Stimulated activated CD8-positive, alpha-beta memory T cell treated with anti-CD3 and anti-CD28 coated beads, Interleukin-15, amount 100 ng/mL, for 4 hours (primary cell): Measurements from ENCODE around the gene TBCD.

Experiments
- DNase-seq, 2 donors: peaks; one replicate each; pipeline ENCODE4 v3.0.0-alpha.2; 2020; ENCODE audit warnings: low read depth in 2 of 2

The TBCD gene

DNA sequence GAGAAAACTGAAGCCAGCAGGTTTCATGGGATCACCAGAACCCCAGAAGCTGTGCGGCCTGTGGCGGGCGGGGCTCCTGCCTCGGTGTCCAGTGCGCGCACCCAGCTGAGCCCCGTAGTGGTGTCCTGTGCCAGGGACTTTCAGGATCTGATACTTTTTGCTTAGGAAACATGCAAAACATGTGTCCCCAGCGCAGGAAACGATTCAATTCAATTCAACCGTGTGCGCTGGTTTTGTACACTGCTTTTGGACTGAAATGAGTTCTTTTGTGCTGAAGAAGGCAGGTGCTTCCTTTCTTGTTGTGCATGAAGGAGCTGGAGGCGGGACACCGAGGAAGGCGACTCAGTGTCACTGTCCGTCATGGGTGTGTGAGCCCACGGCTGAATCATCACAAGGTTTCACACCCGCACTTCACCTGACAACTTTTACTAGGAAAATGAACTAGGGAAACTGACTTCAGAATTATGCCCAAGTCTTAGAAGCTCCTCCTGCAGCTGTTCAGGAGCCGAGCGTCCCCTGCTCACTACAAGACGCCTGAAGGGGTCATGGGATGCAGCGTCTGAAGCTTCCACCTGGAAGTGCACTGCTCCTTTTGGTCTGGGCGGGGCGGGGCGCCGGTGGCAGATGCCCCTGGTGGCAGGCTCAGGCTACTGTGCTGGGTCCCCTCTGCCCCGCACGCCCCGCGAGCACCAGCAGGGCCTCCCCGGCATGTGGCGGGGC lies 119.4 kb downstream of the TBCD start:
- no peak for DNase-seq

GRCh38 chr17:82871776-82872561 lies 120.1 kb downstream of the TBCD start:
- no peak for DNase-seq

DNA sequence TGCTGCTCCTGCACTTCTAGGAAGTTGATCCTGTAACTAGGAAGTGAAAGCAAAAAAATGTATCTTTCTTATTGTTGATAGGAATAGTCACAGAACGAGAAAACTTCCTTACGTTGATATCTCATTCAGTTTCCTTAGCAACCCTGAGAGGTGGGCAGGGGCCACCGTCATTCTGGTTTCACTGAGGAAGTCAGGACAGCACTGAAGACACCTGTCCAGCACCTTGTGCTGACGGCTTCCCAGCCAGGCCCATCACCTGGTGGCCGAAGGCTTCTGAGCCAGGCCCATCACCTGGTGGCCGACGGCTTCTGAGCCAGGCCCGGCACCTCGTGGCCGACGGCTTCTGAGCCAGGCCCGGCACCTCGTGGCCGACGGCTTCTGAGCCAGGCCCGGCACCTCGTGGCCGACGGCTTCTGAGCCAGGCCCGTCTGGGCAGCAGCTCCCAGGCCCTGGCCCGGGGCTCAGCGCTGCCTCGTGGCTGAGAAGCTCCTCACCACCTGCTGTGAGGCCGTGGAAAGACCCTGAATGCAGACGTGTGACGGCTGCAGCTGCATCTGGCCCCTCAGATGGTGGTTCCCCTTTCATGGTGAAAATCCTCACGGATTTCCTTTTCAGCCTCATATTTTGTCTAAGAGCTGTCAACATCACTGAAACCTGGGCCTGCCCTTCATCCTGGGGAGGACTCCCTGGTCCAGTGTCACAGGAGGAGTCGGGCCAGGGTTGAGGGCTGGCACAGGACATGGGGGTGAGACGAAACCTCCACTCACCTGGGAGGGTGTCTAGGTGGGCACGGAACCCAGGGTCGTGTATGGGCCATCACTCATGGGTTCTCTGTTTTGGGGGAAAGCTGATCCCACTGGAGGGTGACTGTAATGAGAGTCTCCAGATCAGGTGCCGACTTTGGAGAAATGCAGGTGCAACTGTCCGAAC lies 121.0 kb downstream of the TBCD start:
- no peak for DNase-seq

DNA sequence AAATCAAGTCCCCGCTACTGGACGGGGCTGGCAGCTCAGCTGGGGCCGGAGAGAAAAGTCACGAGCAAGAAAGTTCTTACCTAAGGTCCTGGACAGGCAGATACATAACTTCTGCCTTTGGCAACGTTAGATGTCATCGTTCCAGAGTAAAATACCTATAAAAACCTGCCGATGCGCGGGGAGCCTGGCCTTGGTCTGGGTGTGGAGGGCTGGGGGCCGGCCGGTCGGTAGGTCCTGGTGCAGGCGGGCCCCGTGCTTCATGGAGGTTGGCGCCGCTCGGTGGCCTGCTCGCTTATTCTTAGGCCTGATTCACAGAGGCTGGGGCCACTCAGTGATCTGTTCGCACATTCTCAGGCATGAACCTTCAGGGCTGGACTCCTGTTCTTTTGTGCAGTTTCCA lies 121.7 kb downstream of the TBCD start:
- no peak for DNase-seq

- DNase-seq: no peak
These were observed 122.4 kb downstream of the TBCD start for GRCh38 chr17:82874011-82874835.

DNA sequence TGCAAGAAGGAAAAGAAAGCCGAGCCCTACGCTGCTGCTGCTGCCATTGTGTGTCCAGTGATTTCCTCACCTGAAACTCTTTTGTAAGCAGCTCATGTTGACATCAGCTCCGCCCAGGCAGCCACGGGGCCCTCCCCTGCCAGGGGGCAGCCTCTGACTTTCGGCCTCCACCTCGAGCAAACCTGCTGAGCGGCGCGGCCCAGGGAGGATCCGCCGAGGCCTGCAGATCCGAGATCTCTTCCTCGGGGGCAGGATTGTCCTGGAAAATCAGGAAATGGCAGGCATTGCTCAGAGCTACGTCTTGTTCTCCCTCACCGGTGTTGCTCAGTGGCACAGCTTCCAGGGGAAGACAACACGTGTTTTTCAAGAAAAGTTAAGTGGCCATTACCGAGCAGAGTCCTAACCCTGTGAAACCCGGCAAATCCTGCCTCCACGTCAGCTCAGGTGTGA lies 123.6 kb downstream of the TBCD start:
- DNase-seq: no peak

DNA sequence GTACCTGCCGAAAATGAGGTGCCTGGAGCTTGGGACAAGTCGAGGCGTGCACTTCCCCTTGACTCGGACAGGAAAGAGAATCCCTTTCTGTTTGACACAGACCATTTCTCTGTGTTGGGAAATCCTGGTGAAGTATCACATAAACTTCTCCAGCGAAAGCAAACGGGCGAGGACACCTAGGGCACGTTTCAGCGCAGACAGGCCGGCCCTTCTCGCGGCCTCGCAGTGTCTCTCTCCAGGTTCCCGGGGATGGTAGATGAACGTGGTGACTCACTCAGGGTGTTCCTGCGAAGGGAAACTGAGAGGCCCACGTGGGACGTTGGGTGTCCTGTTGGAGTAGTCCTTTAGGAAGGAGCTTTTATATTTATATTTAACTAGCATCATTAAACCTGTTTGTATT lies 124.3 kb downstream of the TBCD start:
- no peak for DNase-seq

- DNase-seq: no peak
These were observed 124.9 kb downstream of the TBCD start for GRCh38 chr17:82876602-82877379.

DNA sequence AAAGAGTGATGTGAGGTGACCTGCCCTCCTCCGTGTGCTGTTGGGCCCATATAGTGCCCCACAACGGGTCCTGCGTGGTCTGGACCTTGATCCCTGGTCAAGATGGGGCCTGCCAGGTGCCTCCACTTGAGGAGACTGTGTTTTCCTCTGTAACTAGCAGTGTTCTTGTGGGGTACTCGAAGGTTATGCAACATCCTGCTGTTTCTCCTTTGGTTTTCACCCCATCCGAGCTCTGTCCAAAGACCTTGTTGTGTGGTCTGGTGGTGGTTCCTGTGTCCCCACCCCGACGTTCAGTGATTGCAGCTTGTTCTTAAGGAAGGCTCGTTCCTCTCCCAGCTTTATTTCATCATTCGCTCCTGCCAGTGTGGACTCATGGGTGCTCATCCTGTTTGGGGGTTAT lies 126.7 kb downstream of the TBCD start:
- DNase-seq: no peak

- no peak for DNase-seq
These were observed 127.4 kb downstream of the TBCD start for GRCh38 chr17:82879241-82879640.

- DNase-seq: no peak
These were observed 128.9 kb downstream of the TBCD start for GRCh38 chr17:82880620-82881323.

- no peak for DNase-seq
These were observed 129.5 kb downstream of the TBCD start for GRCh38 chr17:82881324-82881823.

GRCh38 chr17:82881900-82882714 lies 130.2 kb downstream of the TBCD start:
- no peak for DNase-seq

DNA sequence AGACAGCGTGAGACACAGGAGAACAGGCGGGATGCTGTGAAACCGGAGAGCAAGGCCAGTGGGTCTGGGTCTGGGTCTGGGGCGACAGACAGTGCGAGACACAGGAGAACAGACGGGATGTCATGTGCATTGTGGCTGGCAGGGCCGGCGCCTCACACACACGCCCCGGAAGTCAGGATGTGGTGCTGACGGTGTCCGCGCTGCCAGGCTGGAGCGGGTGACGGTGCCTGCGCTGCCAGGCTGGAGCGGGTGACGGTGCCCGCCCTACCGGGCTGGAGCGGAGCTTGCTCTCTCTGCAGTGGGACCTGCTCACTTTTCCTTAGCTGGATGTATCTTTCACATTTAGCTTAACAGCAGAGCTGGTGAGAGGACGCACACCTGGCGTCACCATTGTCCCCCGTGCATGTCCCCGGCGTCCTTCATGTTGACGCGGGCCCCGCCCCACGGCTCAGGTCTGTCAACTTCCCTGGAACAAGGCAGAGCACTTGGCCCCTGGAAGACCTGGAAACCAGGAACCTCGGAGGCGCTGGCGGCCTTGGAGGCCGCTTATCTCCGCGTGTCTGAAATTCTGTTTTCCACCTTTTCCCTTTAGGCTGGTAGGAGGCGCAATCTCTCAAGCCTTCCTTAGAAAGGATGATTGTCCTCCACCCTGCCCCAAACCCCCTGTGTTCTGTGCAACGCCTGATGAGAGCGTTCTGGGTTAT lies 131.0 kb downstream of the TBCD start:
- DNase-seq: peak; percentile 50 to 58

DNA sequence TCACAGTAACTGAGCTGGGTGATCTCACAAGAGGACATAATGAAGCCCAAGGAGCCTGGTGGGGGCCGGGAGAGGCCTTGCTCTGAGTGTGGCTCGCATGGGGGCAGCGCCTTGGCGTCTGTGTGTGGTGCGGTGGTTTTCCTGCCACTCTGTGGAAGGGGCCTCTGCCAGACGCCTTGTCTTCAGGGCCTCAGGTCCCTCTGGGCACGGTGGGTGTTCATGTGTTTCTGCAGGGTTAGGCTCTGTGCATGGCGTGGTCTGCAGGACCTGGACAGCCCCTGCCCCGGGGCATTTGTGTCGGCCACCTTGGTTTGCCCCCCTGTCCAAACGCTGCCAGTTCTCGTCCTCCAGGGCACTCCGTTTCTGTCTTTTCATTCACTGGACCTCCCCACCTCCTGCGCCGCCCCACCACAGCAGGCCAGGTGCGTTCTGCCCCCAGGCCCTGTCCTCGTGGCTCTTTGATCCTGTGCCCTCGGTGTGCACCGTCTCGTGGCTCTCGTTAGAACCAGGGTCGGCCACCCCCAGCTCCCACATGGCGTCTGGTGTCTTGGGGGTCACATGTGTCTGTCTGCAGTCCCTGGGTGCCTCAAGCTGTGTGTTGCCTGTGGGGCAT lies 131.7 kb downstream of the TBCD start:
- DNase-seq: no peak

DNA sequence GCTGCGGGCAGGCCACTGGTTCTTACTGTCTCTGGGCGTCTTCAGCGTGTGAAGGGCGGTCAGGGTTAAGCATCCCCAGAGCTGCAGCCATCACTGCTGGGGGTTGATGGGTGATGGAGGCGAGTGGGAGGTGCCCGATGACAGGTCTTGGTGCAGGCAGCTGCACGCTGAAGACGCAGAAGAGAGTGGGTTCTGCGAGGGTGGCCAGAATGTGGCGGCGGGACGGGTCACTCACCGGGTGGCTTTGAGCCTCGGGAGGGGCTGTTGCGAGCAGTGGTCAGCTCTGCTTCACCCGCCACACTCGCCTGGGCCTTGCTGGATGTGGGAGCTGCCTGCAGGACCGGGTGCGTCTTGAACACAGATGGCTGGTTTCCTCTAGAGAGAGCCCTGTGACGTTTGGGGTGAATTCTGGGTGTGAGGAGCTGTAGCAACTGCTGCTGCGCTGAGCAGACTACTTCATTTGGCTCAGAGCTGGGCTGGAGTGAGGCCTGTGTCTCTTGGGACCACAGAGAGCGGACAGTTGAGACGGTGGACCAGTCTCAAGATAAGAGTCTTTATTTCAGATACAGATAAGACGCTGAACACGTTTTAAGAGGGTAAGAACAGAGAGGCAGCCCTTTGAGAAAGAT lies 132.6 kb downstream of the TBCD start:
- no peak for DNase-seq

DNA sequence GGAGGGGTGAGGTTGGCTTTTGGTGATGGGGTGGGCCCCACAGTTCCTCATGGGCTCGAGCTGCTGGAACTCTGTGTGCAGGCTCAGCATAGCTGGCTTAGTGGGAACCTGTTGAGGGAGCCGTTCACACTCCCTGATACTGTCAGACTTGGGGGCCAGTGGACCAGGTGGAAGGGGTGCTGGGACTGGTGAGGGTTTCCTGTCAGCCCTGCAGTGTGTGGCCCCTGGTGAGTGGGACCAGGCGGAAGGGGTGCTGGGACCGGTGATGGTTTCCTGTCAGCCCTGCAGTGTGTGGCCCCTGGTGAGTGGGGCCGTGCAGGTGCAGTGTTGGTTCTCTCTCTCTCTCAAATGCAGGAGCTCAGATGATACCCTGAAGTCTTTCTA lies 133.1 kb downstream of the TBCD start:
- no peak for DNase-seq
